Limb (tissue), 2 donors: Measurements from ENCODE around the gene ARGFX.
"Not testable (repeated sequence)": the region's sequence is repeated elsewhere in the genome, so short reads cannot be mapped to it uniquely, and the experiment has no call there.

ENCODE experiments used
- DNase-seq, 2 donors: peaks; one replicate each; pipeline ENCODE4 v3.0.0-alpha.2; 2016; ENCODE audit errors: extremely low spot score in 2 of 2

Gene ARGFX

DNA sequence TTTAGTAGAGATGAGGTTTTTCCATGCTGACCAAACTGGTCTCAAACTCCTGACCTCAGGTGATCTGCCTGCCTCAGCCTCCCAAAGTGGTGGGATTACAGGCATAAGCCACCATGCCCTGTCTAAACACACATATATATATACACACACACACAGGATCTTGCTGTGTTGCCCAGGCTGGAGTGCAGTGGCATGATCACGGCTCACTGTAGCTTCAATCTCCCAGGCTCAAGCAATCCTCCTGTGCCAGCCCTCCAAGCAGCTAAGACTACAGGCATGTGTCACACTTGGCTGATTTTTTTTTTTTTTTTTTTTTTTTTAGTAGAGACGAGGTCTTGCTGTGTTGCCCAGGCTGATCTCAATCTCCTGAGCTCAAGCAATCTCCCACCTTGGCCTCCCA is 32.2 kb downstream of the ARGFX start:
- DNase-seq: not testable (repeated sequence)

DNA sequence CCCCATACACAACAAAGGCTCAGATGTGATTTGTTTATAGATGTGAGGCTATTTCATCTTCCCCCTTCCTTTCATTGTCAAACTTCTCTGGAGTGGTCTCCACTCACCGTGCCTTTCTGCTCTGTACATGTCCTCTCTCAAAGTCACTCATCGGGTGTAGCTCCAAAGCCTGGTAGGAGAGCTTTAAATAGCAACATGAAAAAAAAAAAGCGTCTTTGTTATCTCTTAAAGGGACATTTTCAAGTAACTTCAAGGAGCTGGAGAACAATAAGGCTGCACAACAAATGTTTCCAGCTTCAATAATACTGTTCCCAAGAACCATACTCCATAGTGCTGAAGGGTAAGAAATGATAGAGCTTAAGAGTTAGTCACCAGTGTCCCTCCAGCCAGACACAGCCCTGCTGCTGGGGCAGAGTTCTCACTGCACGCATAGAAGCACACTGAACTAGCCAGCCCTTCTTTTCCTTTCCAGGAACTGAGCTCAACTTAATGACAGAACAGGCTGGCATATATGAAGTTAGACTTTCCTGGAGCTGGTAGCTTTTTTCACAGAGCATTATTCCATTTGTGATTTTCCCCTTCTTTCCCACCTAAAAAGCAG is 33.6 kb downstream of the ARGFX start:
- no peak for DNase-seq

DNA sequence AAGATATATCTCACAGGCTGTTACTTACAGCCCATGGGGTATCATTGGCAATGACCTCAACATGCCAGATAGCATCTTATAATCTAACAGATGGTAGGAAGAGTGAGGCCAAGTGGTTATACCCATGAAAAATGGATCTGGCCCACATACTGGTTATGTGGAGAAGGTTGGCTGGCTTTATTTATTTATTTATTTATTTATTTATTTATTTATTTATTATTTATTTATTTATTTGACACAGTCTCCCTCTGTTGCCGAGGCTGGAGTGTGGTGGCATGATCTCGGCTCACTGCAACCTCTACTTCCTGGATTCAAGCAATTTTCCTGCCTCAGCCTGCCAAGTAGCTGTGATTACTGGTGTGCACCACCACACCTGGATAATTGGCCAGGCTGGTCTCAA is 37.0 kb downstream of the ARGFX start:
- no peak for DNase-seq

DNA sequence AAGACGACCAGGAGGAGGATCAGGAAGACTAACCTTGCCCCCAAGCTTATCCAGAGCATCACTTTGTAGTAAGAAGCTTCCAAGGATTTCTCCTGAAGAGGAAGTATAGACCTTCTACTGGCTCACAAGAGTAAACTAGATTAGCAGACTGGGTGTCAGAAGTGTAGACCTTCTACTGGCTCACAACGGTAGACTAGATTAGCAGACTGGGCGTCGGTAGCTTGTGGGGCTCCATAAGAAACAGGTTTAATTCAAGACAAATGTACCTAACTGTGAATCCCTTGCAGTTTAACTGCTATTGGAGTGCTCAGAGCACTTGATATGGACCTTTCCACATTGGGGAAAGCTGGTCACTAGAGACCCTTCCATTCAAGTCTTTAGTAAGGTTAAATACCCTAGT is 38.4 kb downstream of the ARGFX start:
- DNase-seq: no peak
